HG03460 (cell line): Measurements from ENCODE around the gene PIP5K1B.
"Not testable (repeated sequence)": the region's sequence is repeated elsewhere in the genome, so short reads cannot be mapped to it uniquely, and the experiment has no call there.

Source experiments
- ATAC-seq: cut with Tn5 transposase; IDR thresholded peaks from one replicate; pipeline ENCODE4 v1.9.1; 2021; ENCODE audit not compliant: unreplicated experiment

The PIP5K1B gene

GRCh38 chr9:68975365-68976043 is 270.5 kb downstream of the PIP5K1B start:
- ATAC-seq: no peak

GRCh38 chr9:68978066-68978465 is 273.0 kb downstream of the PIP5K1B start:
- ATAC-seq: no peak

- no peak for ATAC-seq
Measured at GRCh38 chr9:68978501-68978900, 273.5 kb downstream of the PIP5K1B start.

- no peak for ATAC-seq
Measured at GRCh38 chr9:68979538-68980314, 274.7 kb downstream of the PIP5K1B start.

- ATAC-seq: no peak
Measured at GRCh38 chr9:68980341-68980914, 275.4 kb downstream of the PIP5K1B start.

- peak; percentile 56 for ATAC-seq
Measured at GRCh38 chr9:68981789-68982188, 276.7 kb downstream of the PIP5K1B start.

GRCh38 chr9:68983008-68983411 is 278.0 kb downstream of the PIP5K1B start:
- ATAC-seq: no peak

GRCh38 chr9:68983522-68984424 is 278.7 kb downstream of the PIP5K1B start:
- no peak for ATAC-seq

- not testable (repeated sequence) for ATAC-seq
Measured at GRCh38 chr9:68986949-68987348, 281.9 kb downstream of the PIP5K1B start.

- ATAC-seq: no peak
Measured at GRCh38 chr9:68991457-68991856, 286.4 kb downstream of the PIP5K1B start.

- no peak for ATAC-seq
Measured at GRCh38 chr9:68995776-68996175, 290.7 kb downstream of the PIP5K1B start.

- no peak for ATAC-seq
Measured at GRCh38 chr9:68996462-68996861, 291.4 kb downstream of the PIP5K1B start.

- no peak for ATAC-seq
Measured at GRCh38 chr9:68997666-68998065, 292.6 kb downstream of the PIP5K1B start.

- ATAC-seq: no peak
Measured at GRCh38 chr9:68998385-68998784, 293.3 kb downstream of the PIP5K1B start.

GRCh38 chr9:68998812-68999211 is 293.8 kb downstream of the PIP5K1B start:
- peak; percentile 54 for ATAC-seq

GRCh38 chr9:68999393-69000105 is 294.5 kb downstream of the PIP5K1B start:
- ATAC-seq: peak; percentile 70

- no peak for ATAC-seq
Measured at GRCh38 chr9:69001921-69002320, 296.9 kb downstream of the PIP5K1B start.

GRCh38 chr9:69003051-69003450 is 298.0 kb downstream of the PIP5K1B start:
- ATAC-seq: no peak

GRCh38 chr9:69004836-69005235 is 299.8 kb downstream of the PIP5K1B start:
- no peak for ATAC-seq

- no peak for ATAC-seq
Measured at GRCh38 chr9:69009708-69010107, 304.7 kb downstream of the PIP5K1B start.
